Neural crest cell (in vitro differentiated cells): Measurements from ENCODE around the gene COX7A2L. TPM values are rescaled to one million over a fixed set of nuclear protein-coding genes. Genes with fewer than 3 reads are reported as not detected.
"Not testable (repeated sequence)": the region's sequence is repeated elsewhere in the genome, so short reads cannot be mapped to it uniquely, and the experiment has no call there.

Experiments used
- DNase-seq: peaks from one replicate; pipeline ENCODE4 v3.0.0; 2021; ENCODE audit warnings: low read depth, mixed read lengths, low spot score
- H3K27ac Mint-ChIP-seq: one replicate; pipeline ENCODE4 v1.8.0; 2021; ENCODE audit warnings: mild to moderate bottlenecking, mixed read lengths; ENCODE audit not compliant: unreplicated experiment
- H3K27me3 Mint-ChIP-seq: 2 replicates; pipeline ENCODE4 v1.8.0; 2021; ENCODE audit warnings: low read depth, mild to moderate bottlenecking, mixed read lengths
- H3K36me3 Mint-ChIP-seq: 2 replicates; pipeline ENCODE4 v1.8.0; 2021; ENCODE audit warnings: low read depth, mild to moderate bottlenecking, mixed read lengths
- H3K4me1 Mint-ChIP-seq: 2 replicates; pipeline ENCODE4 v1.8.0; 2021; ENCODE audit warnings: mixed read lengths
- H3K4me3 Mint-ChIP-seq: one replicate; pipeline ENCODE4 v1.8.0; 2021; ENCODE audit warnings: mild to moderate bottlenecking, mixed read lengths
- H3K9me3 Mint-ChIP-seq: 2 replicates; pipeline ENCODE4 v1.8.0; 2021; ENCODE audit warnings: mixed read lengths
- total RNA-seq: library from RNA; stranded (reverse); gene quantifications from 2 replicates; pipeline ENCODE4 v1.2.1, GENCODE V29; 2021
- TF ChIP-seq, protein P1 (sequence below): fragments of 200-600 bp; sonication (generic); conservative IDR thresholded peaks from 2 replicates; pipeline ENCODE4 v1.5.0; 2021; ENCODE audit warnings: antibody characterized with exemption, mild to moderate bottlenecking

COX7A2L gene
- total RNA-seq, 1 donor from 2014 or later, result 94.4 TPM

GRCh38 chr2:42382144-42382543 is 21.1 kb upstream of the COX7A2L start:
- Mint-ChIP-seq H3K4me3 (no peak overlapping the region), H3K27me3 (no peaks in the 10 kb centered on the region), H3K36me3 (no peaks in the 10 kb centered on the region), H3K9me3 (no peaks in the 10 kb centered on the region), H3K4me1 (no peaks in the 10 kb centered on the region), H3K27ac (no peak overlapping the region)
- DNase-seq, result no peak
- TF ChIP-seq, protein P1, sequence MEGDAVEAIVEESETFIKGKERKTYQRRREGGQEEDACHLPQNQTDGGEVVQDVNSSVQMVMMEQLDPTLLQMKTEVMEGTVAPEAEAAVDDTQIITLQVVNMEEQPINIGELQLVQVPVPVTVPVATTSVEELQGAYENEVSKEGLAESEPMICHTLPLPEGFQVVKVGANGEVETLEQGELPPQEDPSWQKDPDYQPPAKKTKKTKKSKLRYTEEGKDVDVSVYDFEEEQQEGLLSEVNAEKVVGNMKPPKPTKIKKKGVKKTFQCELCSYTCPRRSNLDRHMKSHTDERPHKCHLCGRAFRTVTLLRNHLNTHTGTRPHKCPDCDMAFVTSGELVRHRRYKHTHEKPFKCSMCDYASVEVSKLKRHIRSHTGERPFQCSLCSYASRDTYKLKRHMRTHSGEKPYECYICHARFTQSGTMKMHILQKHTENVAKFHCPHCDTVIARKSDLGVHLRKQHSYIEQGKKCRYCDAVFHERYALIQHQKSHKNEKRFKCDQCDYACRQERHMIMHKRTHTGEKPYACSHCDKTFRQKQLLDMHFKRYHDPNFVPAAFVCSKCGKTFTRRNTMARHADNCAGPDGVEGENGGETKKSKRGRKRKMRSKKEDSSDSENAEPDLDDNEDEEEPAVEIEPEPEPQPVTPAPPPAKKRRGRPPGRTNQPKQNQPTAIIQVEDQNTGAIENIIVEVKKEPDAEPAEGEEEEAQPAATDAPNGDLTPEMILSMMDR, result no peak

GRCh38 chr2:42380026-42380425 is 19.0 kb upstream of the COX7A2L start:
- H3K27ac Mint-ChIP-seq, H3K36me3 Mint-ChIP-seq, DNase-seq, H3K27me3 Mint-ChIP-seq, H3K4me1 Mint-ChIP-seq, H3K4me3 Mint-ChIP-seq, H3K9me3 Mint-ChIP-seq: not testable (repeated sequence)

- no peak for DNase-seq
- Mint-ChIP-seq H3K4me1 (no peaks in the 10 kb centered on the region), H3K27me3 (no peaks in the 10 kb centered on the region), H3K27ac (no peak overlapping the region), H3K36me3 (no peaks in the 10 kb centered on the region), H3K4me3 (no peak overlapping the region), H3K9me3 (no peaks in the 10 kb centered on the region)
- TF ChIP-seq, protein P1, result no peak
Observed at GRCh38 chr2:42378415-42378814, 17.4 kb upstream of the COX7A2L start.

- no peaks in the 10 kb centered on the region for H3K36me3 Mint-ChIP-seq
- no peaks in the 10 kb centered on the region for H3K9me3 Mint-ChIP-seq
- H3K27me3 Mint-ChIP-seq, result no peaks in the 10 kb centered on the region
- no peak overlapping the region for H3K4me3 Mint-ChIP-seq
- no peak for DNase-seq
- H3K27ac Mint-ChIP-seq, result no peak overlapping the region
- H3K4me1 Mint-ChIP-seq, result no peaks in the 10 kb centered on the region
- TF ChIP-seq, protein P1, result no peak
Observed at GRCh38 chr2:42376758-42377157, 15.7 kb upstream of the COX7A2L start.

- DNase-seq, result no peak
- TF ChIP-seq, protein P1, result no peak
- peaks cover 8% of the 10 kb centered on the region for H3K27me3 Mint-ChIP-seq
- peaks cover 7% of the 10 kb centered on the region for H3K4me1 Mint-ChIP-seq
- H3K9me3 Mint-ChIP-seq, result no peaks in the 10 kb centered on the region
- no peaks in the 10 kb centered on the region for H3K36me3 Mint-ChIP-seq
- H3K4me3 Mint-ChIP-seq, result no peak overlapping the region
- H3K27ac Mint-ChIP-seq, result no peak overlapping the region
Observed at GRCh38 chr2:42372474-42373200, 11.6 kb upstream of the COX7A2L start.

DNA sequence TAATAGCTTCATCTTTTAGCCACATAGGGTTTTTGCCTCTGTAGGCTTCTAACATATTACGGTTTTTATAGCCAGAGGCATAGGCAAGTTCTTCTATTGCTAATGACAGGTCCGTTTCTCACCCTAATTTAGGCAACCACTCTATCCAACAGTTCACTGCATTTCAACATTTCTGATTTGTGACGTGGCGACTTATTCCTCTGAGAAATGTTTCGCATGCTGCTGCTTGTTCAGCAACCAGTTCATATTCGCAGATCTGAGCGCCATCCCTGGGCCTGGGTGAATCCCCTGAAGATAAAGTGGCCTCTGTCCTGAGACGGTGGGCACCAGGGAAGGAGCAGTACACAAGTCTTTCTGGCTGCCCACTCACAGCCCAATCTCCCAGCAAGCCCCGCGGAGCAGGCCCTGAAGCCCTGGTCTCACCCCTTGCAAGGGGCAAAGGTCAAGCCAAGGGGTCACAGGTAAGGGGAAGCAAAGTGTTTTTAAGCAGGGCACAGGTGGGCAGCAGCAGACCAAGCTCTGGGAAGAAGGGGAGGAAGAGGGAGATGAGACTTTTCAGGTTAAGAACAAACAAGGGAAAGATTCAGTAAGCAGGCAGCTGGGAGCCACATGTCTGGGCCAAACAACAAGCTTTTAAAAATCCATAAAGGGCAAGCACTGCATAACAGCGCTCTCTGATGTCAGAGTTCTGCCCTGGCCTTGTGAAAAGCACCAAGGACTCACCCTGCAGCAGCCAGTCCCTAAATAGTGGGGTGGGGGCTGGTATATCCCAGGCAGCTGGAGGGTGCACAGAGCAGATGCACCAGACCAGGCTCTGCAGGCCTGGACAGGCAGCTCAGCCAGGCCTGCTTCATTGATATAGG is 10.8 kb upstream of the COX7A2L start:
- H3K4me1 Mint-ChIP-seq, result peaks cover 7% of the 10 kb centered on the region
- no peak for DNase-seq
- H3K4me3 Mint-ChIP-seq, result no peak overlapping the region

More for the DNA sequence above, 10.8 kb upstream of the COX7A2L start:
- H3K9me3 Mint-ChIP-seq, result no peaks in the 10 kb centered on the region
- TF ChIP-seq, protein P1, result no peak
- H3K36me3 Mint-ChIP-seq, result no peaks in the 10 kb centered on the region
- no peak overlapping the region for H3K27ac Mint-ChIP-seq
- H3K27me3 Mint-ChIP-seq, result peaks cover 11% of the 10 kb centered on the region
